Measurements from ENCODE around the gene FCN1.

Gene FCN1

DNA sequence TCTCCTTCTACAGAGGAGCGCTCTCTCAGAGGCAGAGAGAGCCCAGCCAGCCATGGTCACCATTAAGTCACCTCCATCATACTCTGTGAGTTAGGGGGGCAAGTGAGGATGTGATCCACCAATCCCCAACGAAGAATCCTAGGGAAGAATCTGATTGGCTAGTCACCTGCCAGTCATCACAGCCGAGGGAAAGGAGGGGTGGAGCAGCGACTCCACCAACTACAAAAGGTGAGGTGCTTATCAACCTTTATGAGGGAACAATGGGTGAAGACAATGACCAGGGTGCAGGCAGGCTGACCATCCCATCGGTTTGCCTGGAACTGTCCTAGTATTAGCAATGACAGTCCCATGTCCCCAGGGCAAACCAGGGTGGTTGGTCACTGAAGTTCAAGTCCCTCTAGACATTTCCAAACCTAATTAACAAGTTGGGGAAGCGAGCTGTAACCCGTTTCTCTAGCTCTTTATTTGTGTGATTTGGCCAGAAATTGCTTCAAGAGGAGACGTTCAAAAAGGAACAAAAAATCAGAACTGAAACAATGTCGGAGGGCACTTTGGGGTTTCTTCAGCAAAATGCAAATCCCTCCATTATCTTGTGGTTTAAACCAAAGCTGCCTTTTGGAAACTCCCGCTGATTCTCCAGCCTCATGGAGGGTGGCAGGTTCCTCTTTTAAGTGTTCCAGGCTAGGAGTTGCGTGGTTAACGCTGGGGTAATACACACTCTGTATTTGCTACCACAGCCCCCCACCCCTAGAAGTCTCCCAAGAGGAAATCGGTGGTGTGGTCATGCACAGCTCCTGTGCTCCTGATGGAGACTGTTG is 18.8 kb upstream of the FCN1 start:
- peak; percentile 14 for DNase-seq

DNA sequence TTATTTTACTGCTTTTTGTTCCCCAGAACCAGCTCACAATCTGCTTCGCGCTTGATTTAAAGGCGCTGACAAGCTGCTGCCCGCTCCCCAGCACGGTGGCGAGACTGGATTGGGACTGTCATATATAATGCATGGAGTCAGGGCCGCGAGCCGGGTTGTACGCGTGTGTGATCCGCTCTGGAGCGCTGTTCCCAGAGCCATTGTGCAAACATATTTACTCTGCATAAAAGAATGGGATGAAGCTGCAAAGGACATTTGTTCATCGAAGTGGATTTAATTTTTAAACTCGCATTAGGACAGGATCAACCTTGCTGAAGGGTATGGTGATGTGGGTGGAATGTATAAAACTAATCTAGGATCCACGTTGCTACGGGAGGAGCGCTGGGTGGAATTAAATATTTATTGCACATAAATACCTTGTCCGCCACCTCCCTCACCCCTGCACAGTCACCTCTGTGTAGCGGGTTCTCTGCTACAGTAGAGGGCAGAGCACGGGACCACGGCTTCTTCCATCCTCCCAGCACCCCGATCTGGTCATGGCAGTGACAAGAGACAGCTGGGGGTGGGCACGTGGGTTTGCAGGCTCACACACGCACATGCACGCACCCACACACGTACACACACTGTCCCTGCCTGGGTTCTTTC is 18.1 kb upstream of the FCN1 start:
- no peak for DNase-seq

GRCh38 chr9:134935056-134935640 is 17.4 kb upstream of the FCN1 start:
- DNase-seq = no peak

DNA sequence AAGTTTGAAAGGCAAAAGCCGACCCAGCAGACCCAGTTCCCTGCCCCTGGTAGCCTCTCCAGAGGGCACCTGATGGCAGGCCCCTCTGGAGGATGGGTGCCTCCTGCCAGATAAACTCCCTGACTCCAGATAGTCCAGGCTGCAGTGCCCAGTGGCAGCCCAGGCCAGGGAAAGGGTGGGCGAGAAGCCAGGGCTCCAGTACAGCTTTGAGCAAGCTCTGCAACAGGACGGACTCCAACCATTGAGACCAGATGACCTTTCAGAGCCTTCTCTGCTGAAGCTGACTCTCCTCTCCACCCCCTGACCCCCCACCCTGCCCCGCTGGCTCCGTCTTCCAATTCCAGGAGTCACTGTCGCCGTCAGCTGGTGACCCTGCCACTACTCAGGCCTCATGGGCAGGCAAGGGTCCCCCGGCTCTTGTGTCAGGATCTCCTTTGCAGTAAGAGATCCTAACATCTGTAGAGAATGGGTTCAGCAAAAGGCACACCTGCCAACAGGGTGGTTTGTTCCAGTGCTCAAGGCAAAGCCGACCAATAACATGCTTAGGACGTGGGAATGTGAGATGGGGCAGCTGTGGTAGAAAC is 15.5 kb upstream of the FCN1 start:
- no peak for DNase-seq

DNA sequence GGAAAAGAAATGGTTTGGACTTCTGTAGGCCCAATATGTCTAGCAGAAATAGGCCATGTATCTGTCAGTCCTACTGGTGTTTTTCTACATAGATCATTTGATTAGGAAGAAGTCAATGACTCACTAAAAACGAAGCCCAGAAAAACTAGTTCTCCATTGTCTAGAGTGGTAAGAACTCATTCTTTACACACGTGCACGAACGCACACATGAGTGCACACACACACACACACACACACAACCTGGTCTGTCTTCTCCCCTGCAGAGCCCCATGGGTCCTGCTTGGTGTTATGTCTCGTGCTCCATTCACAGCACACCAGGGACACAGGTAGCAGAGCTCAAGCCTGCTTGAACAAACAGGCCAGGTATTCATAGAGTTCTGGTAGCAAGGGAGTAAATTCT is 14.9 kb upstream of the FCN1 start:
- DNase-seq = no peak

DNA sequence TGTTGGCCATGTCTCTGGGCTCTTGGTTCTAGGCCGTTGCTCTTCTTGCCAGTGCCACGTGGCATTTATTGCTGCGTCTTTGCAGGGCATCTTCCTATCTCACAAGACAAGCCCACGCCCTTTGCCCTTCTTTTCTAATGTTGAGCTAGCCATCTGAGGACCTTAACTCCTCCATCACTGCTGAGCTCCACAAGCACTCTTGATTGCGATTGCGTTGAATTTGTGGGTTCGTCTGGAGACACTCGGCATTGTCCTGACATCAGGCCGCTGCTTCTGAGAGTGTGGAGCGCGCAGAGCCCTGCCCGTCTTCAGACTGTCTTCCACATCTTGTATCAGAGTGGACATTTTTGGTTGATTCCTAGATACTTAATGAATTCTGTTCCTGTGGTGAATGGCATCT is 14.5 kb upstream of the FCN1 start:
- no peak for DNase-seq

- DNase-seq = no peak
These were observed 12.7 kb upstream of the FCN1 start for GRCh38 chr9:134930398-134930797.

DNA sequence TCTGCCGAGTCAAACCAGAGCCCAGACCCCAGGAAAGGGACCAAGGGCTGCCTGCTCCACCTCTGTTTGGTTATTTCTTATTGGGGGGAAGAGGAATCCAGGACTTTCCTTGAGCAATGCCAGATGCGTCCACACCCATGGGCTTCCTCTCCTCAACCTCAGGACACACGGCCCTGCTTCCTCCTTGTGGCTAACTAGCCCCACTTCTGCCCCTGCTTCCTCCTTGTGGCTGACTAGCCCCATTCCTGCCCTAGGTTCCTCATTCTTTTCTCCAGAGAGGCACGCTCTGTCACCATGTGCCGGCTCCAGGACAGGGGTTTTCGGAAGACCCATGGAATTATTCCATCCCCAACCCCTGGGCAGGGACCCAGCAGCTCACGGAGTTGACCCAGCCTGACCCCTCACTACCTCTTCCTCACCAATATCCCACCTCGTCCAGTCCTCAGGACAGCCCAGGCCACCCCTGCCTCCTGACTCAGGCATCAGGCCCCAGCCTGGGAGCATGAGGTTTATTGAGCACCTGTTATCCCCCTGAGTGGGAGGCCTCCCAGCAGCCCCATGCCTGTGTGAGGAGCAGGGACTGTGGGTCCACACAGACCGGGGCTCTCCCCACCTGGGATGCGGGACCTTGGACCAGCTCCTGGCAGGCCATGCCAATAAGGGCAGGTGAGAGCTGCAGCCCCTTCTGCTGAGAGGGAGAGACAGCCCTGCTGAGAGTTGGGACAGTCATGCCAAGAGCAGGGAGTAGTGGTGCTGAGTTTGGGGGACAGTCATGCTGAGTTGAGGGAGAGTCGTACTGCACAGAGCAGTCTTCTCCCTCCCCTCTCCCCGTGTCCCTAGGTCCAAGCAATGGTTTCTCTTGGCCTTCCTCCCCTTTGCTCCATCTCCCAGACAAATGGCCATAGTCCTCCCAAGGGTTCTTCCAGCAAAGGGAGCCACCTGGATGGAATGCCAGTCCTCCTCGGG is 11.8 kb upstream of the FCN1 start:
- DNase-seq = peak; percentile 17

DNA sequence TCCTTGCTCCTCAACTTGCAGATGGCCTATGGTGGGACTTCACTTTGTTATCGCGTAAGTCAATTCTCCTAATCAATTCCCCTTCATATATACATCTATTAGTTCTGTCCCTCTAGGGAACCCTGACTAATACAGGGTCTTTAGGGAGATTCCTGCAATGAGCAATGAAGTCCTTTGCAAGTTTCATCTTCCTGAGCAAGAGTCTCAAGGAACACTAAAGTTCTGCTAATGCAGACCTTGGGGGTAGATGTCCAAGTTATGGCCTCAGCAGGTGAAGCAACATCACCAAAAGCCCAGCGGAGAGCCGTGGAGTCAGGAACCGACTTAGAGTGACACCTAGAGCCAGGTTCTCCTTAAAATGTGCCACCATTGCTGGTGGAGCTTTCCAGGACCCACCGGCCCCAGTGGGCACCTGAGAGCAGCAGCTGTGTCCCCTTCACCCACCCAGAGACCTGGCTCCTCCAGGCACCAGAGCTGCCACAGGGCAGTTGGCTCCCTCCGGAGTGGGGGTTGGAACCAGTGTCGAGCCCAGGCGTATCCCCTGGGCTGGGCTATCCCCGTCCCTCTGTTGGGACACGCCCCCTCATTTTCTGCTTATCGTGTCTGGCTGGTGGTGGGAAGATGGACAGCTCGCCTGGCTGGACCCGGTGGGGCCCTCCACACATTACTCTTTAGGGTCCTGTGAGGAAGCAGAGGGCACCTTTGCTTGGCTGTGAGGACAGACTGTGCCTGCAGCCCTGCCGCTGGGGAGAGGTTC is 10.9 kb upstream of the FCN1 start:
- no peak for DNase-seq

DNA sequence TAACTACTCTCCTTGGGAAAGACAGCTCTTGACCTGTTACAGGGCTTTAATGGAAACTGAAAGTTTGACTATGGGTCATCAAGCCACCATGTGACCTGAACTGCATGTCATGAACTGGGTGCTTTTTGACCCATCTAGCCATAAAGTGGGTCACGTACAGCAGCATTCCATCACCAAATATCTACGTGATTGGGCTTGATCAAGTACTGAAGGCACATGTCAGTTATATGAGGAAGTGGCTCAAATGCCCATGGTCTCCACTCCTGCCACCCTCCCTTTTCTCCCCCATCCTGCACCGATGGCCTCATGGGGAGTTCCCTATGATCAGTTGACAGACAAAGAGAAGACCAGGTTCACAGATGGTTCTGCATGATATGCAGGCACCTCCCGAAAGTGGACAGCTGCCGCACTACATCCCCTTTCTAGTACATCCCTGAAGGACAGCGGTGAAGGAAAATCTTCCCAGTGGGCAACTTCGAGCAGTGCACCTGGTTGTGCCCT is 7.3 kb upstream of the FCN1 start:
- no peak for DNase-seq

- DNase-seq = no peak
These were observed 5.8 kb upstream of the FCN1 start for GRCh38 chr9:134923466-134923865.

- DNase-seq = no peak
These were observed 5.2 kb upstream of the FCN1 start for GRCh38 chr9:134922932-134923240.

GRCh38 chr9:134922066-134922931 is 4.6 kb upstream of the FCN1 start:
- no peak for DNase-seq

GRCh38 chr9:134919303-134919702 is 1.6 kb upstream of the FCN1 start:
- no peak for DNase-seq

GRCh38 chr9:134918646-134919045 is 934 bp upstream of the FCN1 start:
- DNase-seq = no peak

- DNase-seq = no peak
These were observed 1.5 kb downstream of the FCN1 start for GRCh38 chr9:134916161-134916665.

- no peak for DNase-seq
These were observed 2.4 kb downstream of the FCN1 start for GRCh38 chr9:134915046-134915985.

DNA sequence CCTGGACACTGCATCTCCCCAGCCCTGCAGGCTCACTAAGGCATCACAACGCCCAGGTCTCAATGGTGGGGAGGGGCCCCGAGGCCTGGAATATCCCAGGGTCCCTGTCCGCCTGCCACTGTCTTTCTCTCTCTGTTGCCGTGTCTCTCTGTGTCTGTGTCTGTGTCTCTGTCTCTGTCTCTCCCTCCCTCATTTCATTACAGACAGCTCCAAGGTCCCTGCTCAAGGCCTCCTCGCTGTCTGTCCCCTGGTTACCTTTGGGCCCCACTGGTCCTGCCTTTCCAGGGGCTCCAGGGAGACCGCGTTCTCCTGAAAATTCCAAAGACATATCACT is 3.2 kb downstream of the FCN1 start:
- DNase-seq = no peak

DNA sequence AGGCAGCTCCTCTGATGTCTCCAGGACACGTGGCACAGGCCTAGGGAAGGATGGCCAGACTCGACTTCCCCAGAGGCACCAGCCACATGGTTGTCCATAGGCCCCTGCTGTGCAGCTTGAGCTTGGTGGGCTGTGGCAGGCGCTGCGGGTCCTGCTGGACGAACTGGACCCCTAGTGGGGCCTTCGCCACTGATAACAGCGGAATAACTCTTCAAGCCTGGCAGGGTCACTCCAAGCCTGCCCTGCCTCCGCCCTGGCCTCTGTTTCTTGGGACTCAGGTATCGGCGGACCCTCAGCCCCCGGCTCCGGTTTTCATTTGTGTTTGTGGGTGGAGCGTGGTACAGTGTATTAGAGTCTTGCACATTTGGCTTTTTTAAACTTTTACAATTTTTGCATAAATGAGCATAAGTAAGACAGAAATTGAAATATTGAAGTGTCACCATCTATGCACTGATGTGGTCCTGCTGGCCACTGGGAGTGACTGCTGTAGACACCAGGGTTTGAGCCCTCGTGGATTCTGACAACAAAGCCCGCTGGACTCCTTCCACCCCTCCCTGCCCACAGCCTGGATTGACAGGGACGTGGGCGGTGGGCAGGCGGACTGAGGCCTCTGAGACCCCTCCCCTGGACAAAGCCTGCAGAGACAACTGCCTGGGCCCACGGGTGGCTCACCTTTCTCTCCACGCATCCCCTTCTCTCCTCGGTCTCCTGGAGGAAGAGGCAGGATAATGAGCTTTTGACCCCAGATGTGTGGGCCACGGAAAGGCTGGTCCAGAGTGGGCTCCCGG is 3.8 kb downstream of the FCN1 start:
- no peak for DNase-seq

Data from CD4-positive, alpha-beta T cell treated with Interleukin-12 subunit alpha and Interleukin-12 subunit beta, for 1 hour (primary cell).